HG03097 (cell line): ENCODE results near the gene DBP.
A peak's percentile ranks its signal among the peaks of the same experiment; 100 is the strongest.

Experiments used
- ATAC-seq: cut with Tn5 transposase; IDR thresholded peaks from one replicate; pipeline ENCODE4 v1.9.1; 2021; ENCODE audit not compliant: unreplicated experiment, low FRiP score

The DBP gene

GRCh38 chr19:48629297-48629598, 7.9 kb downstream of the DBP start:
- no peak for ATAC-seq

GRCh38 chr19:48628486-48629296, 8.5 kb downstream of the DBP start:
- no peak for ATAC-seq

GRCh38 chr19:48627865-48628314, 9.3 kb downstream of the DBP start:
- no peak for ATAC-seq

GRCh38 chr19:48627201-48627864, 9.8 kb downstream of the DBP start:
- ATAC-seq, result no peak

- no peak for ATAC-seq
Observed at GRCh38 chr19:48625891-48626327, 11.3 kb downstream of the DBP start.

- ATAC-seq, result no peak
Observed at GRCh38 chr19:48624791-48625723, 12.1 kb downstream of the DBP start.

- peak; percentile 49 for ATAC-seq
Observed at GRCh38 chr19:48624067-48624594, 13.0 kb downstream of the DBP start.

GRCh38 chr19:48623556-48624066, 13.6 kb downstream of the DBP start:
- ATAC-seq, result no peak

GRCh38 chr19:48619692-48620585, 17.2 kb downstream of the DBP start:
- no peak for ATAC-seq

GRCh38 chr19:48618916-48619691, 18.1 kb downstream of the DBP start, which contains the start of the genes RPL18 and SPHK2:
Gene RPL18, minus strand, starts transcription at chr19:48619178. Its CDS starts 35 bp downstream, at chr19:48619143.
Gene SPHK2, plus strand, starts transcription at chr19:48619506. Its CDS starts 1,009 bp downstream, at chr19:48620515.
- peak; percentile 88 for ATAC-seq

- ATAC-seq, result no peak
Observed at GRCh38 chr19:48618278-48618915, 18.8 kb downstream of the DBP start.

- ATAC-seq, result no peak
Observed at GRCh38 chr19:48617146-48617937, 19.8 kb downstream of the DBP start.

- no peak for ATAC-seq
Observed at GRCh38 chr19:48616491-48617056, 20.6 kb downstream of the DBP start.

GRCh38 chr19:48616041-48616436, 21.1 kb downstream of the DBP start:
- ATAC-seq, result no peak

- ATAC-seq, result no peak
Observed at GRCh38 chr19:48615231-48616040, 21.7 kb downstream of the DBP start.
